Smooth muscle cell of the brain vasculature (primary cell): ENCODE results near the gene PTPRM.

ENCODE experiments used
- DNase-seq: peaks from one replicate; pipeline ENCODE4 v3.0.0-alpha.2; 2012; ENCODE audit warnings: low read depth, low spot score

The PTPRM gene

GRCh38 chr18:8322486-8322885 lies 755.4 kb downstream of the PTPRM start:
- no peak for DNase-seq

- DNase-seq = no peak
Observed at GRCh38 chr18:8324343-8325065, 757.4 kb downstream of the PTPRM start.

GRCh38 chr18:8326763-8327394 lies 759.8 kb downstream of the PTPRM start:
- DNase-seq = no peak

GRCh38 chr18:8328126-8328525 lies 761.0 kb downstream of the PTPRM start:
- DNase-seq = no peak

- DNase-seq = no peak
Observed at GRCh38 chr18:8329186-8329771, 762.2 kb downstream of the PTPRM start.

GRCh38 chr18:8330575-8330974 lies 763.5 kb downstream of the PTPRM start:
- no peak for DNase-seq

- no peak for DNase-seq
Observed at GRCh38 chr18:8332286-8332685, 765.2 kb downstream of the PTPRM start.

GRCh38 chr18:8333961-8334360 lies 766.8 kb downstream of the PTPRM start:
- DNase-seq = no peak

- DNase-seq = no peak
Observed at GRCh38 chr18:8337211-8337610, 770.1 kb downstream of the PTPRM start.

- DNase-seq = no peak
Observed at GRCh38 chr18:8339210-8339609, 772.1 kb downstream of the PTPRM start.

- DNase-seq = no peak
Observed at GRCh38 chr18:8339952-8340351, 772.8 kb downstream of the PTPRM start.

GRCh38 chr18:8341481-8342230 lies 774.5 kb downstream of the PTPRM start:
- DNase-seq = no peak

GRCh38 chr18:8348051-8348720 lies 781.1 kb downstream of the PTPRM start:
- no peak for DNase-seq

GRCh38 chr18:8349608-8350323 lies 782.6 kb downstream of the PTPRM start:
- no peak for DNase-seq

- DNase-seq = no peak
Observed at GRCh38 chr18:8350628-8351027, 783.5 kb downstream of the PTPRM start.

- no peak for DNase-seq
Observed at GRCh38 chr18:8351161-8351560, 784.0 kb downstream of the PTPRM start.

- DNase-seq = no peak
Observed at GRCh38 chr18:8354304-8354703, 787.2 kb downstream of the PTPRM start.

GRCh38 chr18:8356001-8356400 lies 788.9 kb downstream of the PTPRM start:
- no peak for DNase-seq

GRCh38 chr18:8357320-8357719 lies 790.2 kb downstream of the PTPRM start:
- DNase-seq = no peak

- no peak for DNase-seq
Observed at GRCh38 chr18:8358033-8358765, 791.1 kb downstream of the PTPRM start.
